Astrocyte of the spinal cord (primary cell): ENCODE data around the gene ADCY7.
A peak's percentile ranks its signal among the peaks of the same experiment; 100 is the strongest.

Source experiments
- DNase-seq: peaks from one replicate; pipeline ENCODE4 v3.0.0; 2011; ENCODE audit warnings: low read depth, low spot score
- H3K4me3 ChIP-seq: 2 replicates; pipeline ENCODE4 v1.5.1; 2011; ENCODE audit warnings: low read depth, mild to moderate bottlenecking, low read length, moderate library complexity
- in situ Hi-C: cut with HindIII; loops from 2 replicates; pipeline ENCODE4 v1.10.0; 2017; ENCODE audit warnings: low sequenced_read_pairs
- TF ChIP-seq, protein P1 (sequence below): IDR thresholded peaks from 2 replicates; pipeline ENCODE4 v1.5.1; 2012; ENCODE audit warnings: low read depth, mild to moderate bottlenecking, low read length, inconsistent platforms

ADCY7 gene

DNA sequence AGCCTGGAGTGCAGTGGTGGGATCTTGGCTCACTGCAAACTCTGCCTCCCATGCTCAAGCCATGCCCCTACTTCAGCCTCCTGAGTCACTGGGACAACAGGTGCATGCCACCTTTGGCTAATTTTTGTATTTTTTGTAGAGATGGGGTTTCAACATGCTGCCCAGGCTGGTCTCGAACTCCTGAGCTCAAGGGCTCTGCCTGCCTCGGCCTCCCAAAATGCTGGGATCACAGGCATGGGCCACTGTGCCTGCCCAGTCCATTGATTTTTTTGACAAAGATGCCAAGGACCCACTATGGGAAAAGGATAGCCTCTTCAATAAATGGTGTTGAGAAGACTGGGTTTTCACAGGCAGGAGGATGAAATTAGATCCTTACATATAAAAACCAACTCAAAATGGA, 10.8 kb upstream of the ADCY7 start:
- no peak for DNase-seq
- in situ Hi-C loops, result no loop called here
- H3K4me3 ChIP-seq, result no peak overlapping the region
- TF ChIP-seq, protein P1, sequence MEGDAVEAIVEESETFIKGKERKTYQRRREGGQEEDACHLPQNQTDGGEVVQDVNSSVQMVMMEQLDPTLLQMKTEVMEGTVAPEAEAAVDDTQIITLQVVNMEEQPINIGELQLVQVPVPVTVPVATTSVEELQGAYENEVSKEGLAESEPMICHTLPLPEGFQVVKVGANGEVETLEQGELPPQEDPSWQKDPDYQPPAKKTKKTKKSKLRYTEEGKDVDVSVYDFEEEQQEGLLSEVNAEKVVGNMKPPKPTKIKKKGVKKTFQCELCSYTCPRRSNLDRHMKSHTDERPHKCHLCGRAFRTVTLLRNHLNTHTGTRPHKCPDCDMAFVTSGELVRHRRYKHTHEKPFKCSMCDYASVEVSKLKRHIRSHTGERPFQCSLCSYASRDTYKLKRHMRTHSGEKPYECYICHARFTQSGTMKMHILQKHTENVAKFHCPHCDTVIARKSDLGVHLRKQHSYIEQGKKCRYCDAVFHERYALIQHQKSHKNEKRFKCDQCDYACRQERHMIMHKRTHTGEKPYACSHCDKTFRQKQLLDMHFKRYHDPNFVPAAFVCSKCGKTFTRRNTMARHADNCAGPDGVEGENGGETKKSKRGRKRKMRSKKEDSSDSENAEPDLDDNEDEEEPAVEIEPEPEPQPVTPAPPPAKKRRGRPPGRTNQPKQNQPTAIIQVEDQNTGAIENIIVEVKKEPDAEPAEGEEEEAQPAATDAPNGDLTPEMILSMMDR, result no peak

DNA sequence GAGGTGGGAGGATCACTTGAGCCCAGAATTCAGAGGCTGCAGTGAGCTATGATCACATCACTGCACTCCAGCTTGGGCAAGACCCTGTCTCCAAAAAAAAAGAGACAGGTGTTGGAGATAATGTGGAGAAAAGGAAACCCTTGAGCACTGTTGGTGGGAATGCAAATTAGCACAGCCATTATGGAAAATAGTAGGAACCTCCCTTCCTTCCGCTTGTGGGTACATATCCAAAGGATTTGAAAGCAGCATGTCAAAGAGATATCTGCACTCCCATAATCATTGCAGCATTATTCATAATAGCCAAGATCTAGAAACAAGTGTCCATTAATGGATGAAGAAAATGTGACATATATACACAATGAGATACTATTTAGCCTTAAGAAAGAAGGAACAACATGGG, 9.7 kb upstream of the ADCY7 start:
- H3K4me3 ChIP-seq, result no peak overlapping the region
- in situ Hi-C loops, result no loop called here
- TF ChIP-seq, protein P1, result no peak
- no peak for DNase-seq

- DNase-seq, result no peak
- TF ChIP-seq, protein P1, result no peak
- in situ Hi-C loops, result no loop called here
- H3K4me3 ChIP-seq, result no peak overlapping the region
Observed at GRCh38 chr16:50257876-50258275, 8.5 kb upstream of the ADCY7 start.

GRCh38 chr16:50259334-50260205, 6.8 kb upstream of the ADCY7 start:
- in situ Hi-C loops, result no loop called here
- TF ChIP-seq, protein P1, result no peak
- no peak overlapping the region for H3K4me3 ChIP-seq
- peak; percentile 33 for DNase-seq

- TF ChIP-seq, protein P1, result no peak
- H3K4me3 ChIP-seq, result no peak overlapping the region
- in situ Hi-C loops, result no loop called here
- no peak for DNase-seq
Observed at GRCh38 chr16:50260206-50261159, 5.9 kb upstream of the ADCY7 start.

- DNase-seq, result no peak
- no peak overlapping the region for H3K4me3 ChIP-seq
- in situ Hi-C loops, result no loop called here
- TF ChIP-seq, protein P1, result no peak
Observed at GRCh38 chr16:50261160-50261706, 5.1 kb upstream of the ADCY7 start.
